HG03066 (cell line): ENCODE data around the gene DPP6.

Experiments
- ATAC-seq: cut with Tn5 transposase; IDR thresholded peaks from one replicate; pipeline ENCODE4 v1.9.1; 2021; ENCODE audit warnings: low read depth; ENCODE audit not compliant: unreplicated experiment

Gene DPP6

GRCh38 chr7:154744256-154744860 lies 692.2 kb downstream of the DPP6 start:
- no peak for ATAC-seq

GRCh38 chr7:154744861-154745258 lies 692.7 kb downstream of the DPP6 start:
- no peak for ATAC-seq

GRCh38 chr7:154746571-154747360 lies 694.6 kb downstream of the DPP6 start:
- no peak for ATAC-seq

GRCh38 chr7:154748089-154748786 lies 696.0 kb downstream of the DPP6 start:
- ATAC-seq: no peak

- ATAC-seq: no peak
Measured at GRCh38 chr7:154750353-154750801, 698.2 kb downstream of the DPP6 start.

GRCh38 chr7:154753226-154753625 lies 701.0 kb downstream of the DPP6 start:
- no peak for ATAC-seq

- no peak for ATAC-seq
Measured at GRCh38 chr7:154757756-154758155, 705.6 kb downstream of the DPP6 start.

GRCh38 chr7:154759989-154760388 lies 707.8 kb downstream of the DPP6 start:
- no peak for ATAC-seq

- ATAC-seq: no peak
Measured at GRCh38 chr7:154765118-154765517, 712.9 kb downstream of the DPP6 start.

GRCh38 chr7:154767142-154767541 lies 714.9 kb downstream of the DPP6 start:
- ATAC-seq: no peak

- ATAC-seq: no peak
Measured at GRCh38 chr7:154767821-154768415, 715.7 kb downstream of the DPP6 start.

- no peak for ATAC-seq
Measured at GRCh38 chr7:154769001-154769400, 716.8 kb downstream of the DPP6 start.

GRCh38 chr7:154769527-154769926 lies 717.3 kb downstream of the DPP6 start:
- ATAC-seq: no peak

GRCh38 chr7:154770361-154770760 lies 718.2 kb downstream of the DPP6 start:
- ATAC-seq: no peak

GRCh38 chr7:154770962-154771361 lies 718.8 kb downstream of the DPP6 start:
- ATAC-seq: no peak

- ATAC-seq: no peak
Measured at GRCh38 chr7:154774303-154774969, 722.2 kb downstream of the DPP6 start.

GRCh38 chr7:154775681-154776080 lies 723.5 kb downstream of the DPP6 start:
- no peak for ATAC-seq

- no peak for ATAC-seq
Measured at GRCh38 chr7:154776350-154776749, 724.2 kb downstream of the DPP6 start.

GRCh38 chr7:154777023-154777422 lies 724.8 kb downstream of the DPP6 start:
- no peak for ATAC-seq

GRCh38 chr7:154777489-154777888 lies 725.3 kb downstream of the DPP6 start:
- ATAC-seq: no peak

GRCh38 chr7:154777908-154778307 lies 725.7 kb downstream of the DPP6 start:
- no peak for ATAC-seq
